ENCODE data around the gene SAMD14. TPM values are rescaled to one million over a fixed set of nuclear protein-coding genes. Genes with fewer than 3 reads are reported as not detected.

SAMD14 gene
- total and polyA plus RNA-seq, 2 experiments from 2014 or later: 0.70 to 4.7 TPM

GRCh38 chr17:50147841-50148225 lies 17.9 kb upstream of the SAMD14 start:
- no peaks in the 10 kb centered on the region for H4K20me1 ChIP-seq (replicated peaks; ENCODE audit: insufficient read depth)
- peaks cover 26% of the 10 kb centered on the region for H3K4me1 ChIP-seq (ENCODE audit: insufficient read depth)
- Mint-ChIP-seq H3K4me3 (peak overlapping the region; percentile 64; the same call in 2 of the 3 replicates), H3K36me3 (ENCODE audit: low read depth) (peaks cover 12% of the 10 kb centered on the region), H3K4me1 (peaks cover 46% of the 10 kb centered on the region), H3K9me3 (no peaks in the 10 kb centered on the region), H3K27me3 (ENCODE audit: insufficient read depth, low read depth, poor library complexity) (peaks cover 34% of the 10 kb centered on the region), H3K27ac (no peak overlapping the region)
- peaks cover 30% of the 10 kb centered on the region for H3K27me3 ChIP-seq (ENCODE audit: insufficient read depth)
- DNase-seq (ENCODE audit: low spot score) (no peak), ATAC-seq (no peak)
- TF ChIP-seq REST (IDR thresholded peaks at IDR 0.05; ENCODE audit: unreplicated experiment) (no peak), NANOG (IDR thresholded peaks at IDR 0.05; ENCODE audit: borderline replicate concordance) (no peak), POLR2AphosphoS5 (IDR thresholded peaks at IDR 0.05; ENCODE audit: low read depth) (no peak), ETS1 (IDR thresholded peaks at IDR 0.05) (no peak), CREB1 (CRISPR knock-in tag; IDR thresholded peaks at IDR 0.05; ENCODE audit: low read depth) (no peak), EZH2phosphoT487 (IDR thresholded peaks at IDR 0.05; ENCODE audit: unreplicated experiment) (no peak), ZNF462 (CRISPR knock-in tag; IDR thresholded peaks at IDR 0.05) (no peak), CTCF (conservative IDR thresholded peaks at IDR 0.05; ENCODE audit: low read depth in 2 of 2) (no peak), JUNB (IDR thresholded peaks at IDR 0.05; ENCODE audit: unreplicated experiment) (no peak), ZNF331 (CRISPR knock-in tag; IDR thresholded peaks at IDR 0.05; ENCODE audit: low read depth) (no peak), ZNF114 (CRISPR knock-in tag; IDR thresholded peaks at IDR 0.05) (no peak), STAT1 (IDR thresholded peaks at IDR 0.05; ENCODE audit: unreplicated experiment) (no peak), EZH2 (IDR thresholded peaks at IDR 0.05; ENCODE audit: low read depth, unreplicated experiment) (no peak)
- no peak overlapping the region for H2AFZ ChIP-seq
- no peaks in the 10 kb centered on the region for H3K79me2 ChIP-seq (replicated peaks; ENCODE audit: insufficient read depth)
- no peaks in the 10 kb centered on the region for H3K36me3 ChIP-seq (ENCODE audit: insufficient read depth)
- no peaks in the 10 kb centered on the region for H3K9me2 ChIP-seq (ENCODE audit: insufficient read depth)
- peak overlapping the region; percentile 87; the same call in 1 of the 2 replicates for H3K4me3 ChIP-seq
- H3F3A ChIP-seq (replicated peaks; ENCODE audit: low read depth): peaks cover 5% of the 10 kb centered on the region; the same call in 1 of the 2 replicates
- H3K27ac ChIP-seq (ENCODE audit: low read depth): no peak overlapping the region
- H3K4me2 ChIP-seq: peak overlapping the region; percentile 94

Data from GM23338 (cell line).